ENCODE data around the gene KRT78.

DNA sequence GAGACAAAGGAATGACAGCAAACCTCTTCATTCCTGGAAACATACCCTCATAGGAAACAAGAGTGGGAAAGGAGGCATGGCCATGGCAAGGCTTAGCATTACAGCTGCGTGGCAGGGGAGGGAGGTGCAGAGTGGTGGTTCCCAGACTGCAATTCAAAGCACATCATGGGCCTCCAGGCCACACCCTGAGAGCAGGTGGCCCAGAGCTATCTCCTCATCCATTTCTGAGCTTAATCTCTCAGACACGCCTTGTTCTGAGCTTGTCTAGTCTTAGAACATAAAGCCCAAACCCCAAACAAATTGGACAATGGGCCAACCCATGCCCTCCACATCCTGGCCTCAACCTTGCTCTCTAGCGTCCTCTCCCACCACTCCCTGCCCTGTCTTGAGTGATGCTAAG lies 47.0 kb downstream of the KRT78 start:
- TF ChIP-seq FOXA1 (IDR thresholded peaks at IDR 0.05) (no peak), FOXM1 (IDR thresholded peaks at IDR 0.05; ENCODE audit: borderline replicate concordance) (no peak), ELF4 (IDR thresholded peaks at IDR 0.05) (no peak), SP1 (IDR thresholded peaks at IDR 0.05) (no peak), FOXK2 (IDR thresholded peaks at IDR 0.05) (no peak), ARNT (IDR thresholded peaks at IDR 0.05) (no peak), BHLHE40 (IDR thresholded peaks at IDR 0.05; ENCODE audit: borderline replicate concordance) (no peak), TARDBP (IDR thresholded peaks at IDR 0.05) (no peak), NFRKB (IDR thresholded peaks at IDR 0.05) (no peak)
